ENCODE measurements around the gene STAG1. TPM values are rescaled to one million over a fixed set of nuclear protein-coding genes. Genes with fewer than 3 reads are reported as not detected.

STAG1 gene
- total RNA-seq, 1 experiment from 2014 or later: 34.6 TPM

- H3K23ac ChIP-seq (ENCODE audit: insufficient read length, low read depth, low read length): no peak overlapping the region
- H4K5ac ChIP-seq (ENCODE audit: insufficient read length, low read depth, low read length): no peak overlapping the region
- no peak overlapping the region for H2BK20ac ChIP-seq (ENCODE audit: low read depth, low read length, poor library complexity, severe bottlenecking)
- no peaks in the 10 kb centered on the region for H3K27me3 ChIP-seq (ENCODE audit: insufficient read depth, low read length)
- H3K9ac ChIP-seq (ENCODE audit: extremely low read depth, insufficient read length, low read length): no peak overlapping the region
- TF ChIP-seq, protein P1, sequence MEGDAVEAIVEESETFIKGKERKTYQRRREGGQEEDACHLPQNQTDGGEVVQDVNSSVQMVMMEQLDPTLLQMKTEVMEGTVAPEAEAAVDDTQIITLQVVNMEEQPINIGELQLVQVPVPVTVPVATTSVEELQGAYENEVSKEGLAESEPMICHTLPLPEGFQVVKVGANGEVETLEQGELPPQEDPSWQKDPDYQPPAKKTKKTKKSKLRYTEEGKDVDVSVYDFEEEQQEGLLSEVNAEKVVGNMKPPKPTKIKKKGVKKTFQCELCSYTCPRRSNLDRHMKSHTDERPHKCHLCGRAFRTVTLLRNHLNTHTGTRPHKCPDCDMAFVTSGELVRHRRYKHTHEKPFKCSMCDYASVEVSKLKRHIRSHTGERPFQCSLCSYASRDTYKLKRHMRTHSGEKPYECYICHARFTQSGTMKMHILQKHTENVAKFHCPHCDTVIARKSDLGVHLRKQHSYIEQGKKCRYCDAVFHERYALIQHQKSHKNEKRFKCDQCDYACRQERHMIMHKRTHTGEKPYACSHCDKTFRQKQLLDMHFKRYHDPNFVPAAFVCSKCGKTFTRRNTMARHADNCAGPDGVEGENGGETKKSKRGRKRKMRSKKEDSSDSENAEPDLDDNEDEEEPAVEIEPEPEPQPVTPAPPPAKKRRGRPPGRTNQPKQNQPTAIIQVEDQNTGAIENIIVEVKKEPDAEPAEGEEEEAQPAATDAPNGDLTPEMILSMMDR (conservative IDR thresholded peaks at IDR 0.05): no peak
- H2AFZ ChIP-seq (ENCODE audit: low read length): no peak overlapping the region
- no peak overlapping the region for H2BK12ac ChIP-seq (ENCODE audit: insufficient read length, low read depth, low read length)
- no peaks in the 10 kb centered on the region for H3K79me1 ChIP-seq (ENCODE audit: insufficient read depth, low read depth, low read length, poor library complexity, severe bottlenecking)
- H2AK5ac ChIP-seq (ENCODE audit: insufficient read length, low read length): no peak overlapping the region
- no peaks in the 10 kb centered on the region for H3K9me3 Mint-ChIP-seq
- no peaks in the 10 kb centered on the region for H3K4me1 Mint-ChIP-seq
- H3K4me3 Mint-ChIP-seq: no peak overlapping the region
- H3K23me2 ChIP-seq (ENCODE audit: insufficient read length, low read depth, low read length, poor library complexity, severe bottlenecking): no peaks in the 10 kb centered on the region
- no peak overlapping the region for H3T11ph ChIP-seq (ENCODE audit: low read length)
- H3K4me1 ChIP-seq (ENCODE audit: insufficient read depth, low read length): no peaks in the 10 kb centered on the region
- H2BK120ac ChIP-seq (ENCODE audit: low read depth, low read length, poor library complexity, severe bottlenecking): no peak overlapping the region
- H3K36me3 Mint-ChIP-seq (ENCODE audit: insufficient read depth in 1 of 3, low read depth in 3 of 3): peaks cover 0 to 8% (median 4%) of the 10 kb centered on the region in 3 experiments; a peak in 2 of 7 replicates
- no peak overlapping the region for H3K4ac ChIP-seq (ENCODE audit: low read depth, low read length)
- no peak overlapping the region for H2BK5ac ChIP-seq (ENCODE audit: insufficient read length, low read length)
- H4K8ac ChIP-seq (replicated peaks; ENCODE audit: insufficient read length, low read depth, low read length): no peak overlapping the region
- H3K4me2 ChIP-seq (ENCODE audit: insufficient read depth, insufficient read length, low read length): no peak overlapping the region
- no peaks in the 10 kb centered on the region for H3K9me3 ChIP-seq (ENCODE audit: control insufficient read depth, low read depth, low read length)
- H3K18ac ChIP-seq (ENCODE audit: insufficient read length, low read depth, low read length): no peak overlapping the region
- DNase-seq: no peak
- no peak overlapping the region for H3K14ac ChIP-seq (ENCODE audit: insufficient read depth, low read length)
- no peak overlapping the region for H3K27ac ChIP-seq (ENCODE audit: insufficient read length, low read depth, low read length)
- H3K56ac ChIP-seq (ENCODE audit: insufficient read length, low read depth, low read length): no peak overlapping the region
- no peak overlapping the region for H2BK15ac ChIP-seq (ENCODE audit: low read depth, low read length)
- no peaks in the 10 kb centered on the region for H3K27me3 Mint-ChIP-seq (ENCODE audit: low read depth)
- H3K27ac Mint-ChIP-seq: no peak overlapping the region
- no peaks in the 10 kb centered on the region for H3K79me2 ChIP-seq (ENCODE audit: insufficient read depth, low read length)
- H4K20me1 ChIP-seq (ENCODE audit: control insufficient read depth, insufficient read depth, insufficient read length): no peaks in the 10 kb centered on the region
- no peak overlapping the region for H4K91ac ChIP-seq (ENCODE audit: insufficient read length, low read depth, low read length)
Measured at GRCh38 chr3:136427236-136427635, 324.9 kb downstream of the STAG1 start.

All from H9 (cell line).